HG02763 (cell line): Measurements from ENCODE around the gene ERLEC1.
"Not testable (repeated sequence)": the region's sequence is repeated elsewhere in the genome, so short reads cannot be mapped to it uniquely, and the experiment has no call there.

Experiments used
- ATAC-seq: cut with Tn5 transposase; IDR thresholded peaks from one replicate; pipeline ENCODE4 v1.9.1; 2021; ENCODE audit warnings: mild to moderate bottlenecking, moderate library complexity; ENCODE audit not compliant: unreplicated experiment

The ERLEC1 gene

DNA sequence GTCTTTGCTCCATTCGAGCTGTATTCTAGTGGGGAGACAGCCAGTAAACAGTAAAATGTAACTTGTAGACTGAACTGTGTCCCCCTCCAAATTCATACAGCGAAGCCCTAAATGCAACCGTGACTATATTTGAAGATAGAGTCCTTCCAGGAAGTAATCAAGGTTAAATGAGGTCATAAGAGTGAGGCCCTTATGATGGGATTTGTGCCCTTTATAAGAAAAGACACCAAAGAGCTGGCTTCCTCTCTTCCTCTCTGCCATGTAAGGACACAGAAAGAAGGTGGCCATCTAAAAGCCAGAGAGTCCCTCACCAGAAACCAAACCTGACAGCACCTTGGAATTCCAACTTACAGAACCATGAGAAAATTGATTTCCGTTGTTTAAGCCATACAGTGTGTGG, 41.5 kb downstream of the ERLEC1 start:
- ATAC-seq, result no peak

DNA sequence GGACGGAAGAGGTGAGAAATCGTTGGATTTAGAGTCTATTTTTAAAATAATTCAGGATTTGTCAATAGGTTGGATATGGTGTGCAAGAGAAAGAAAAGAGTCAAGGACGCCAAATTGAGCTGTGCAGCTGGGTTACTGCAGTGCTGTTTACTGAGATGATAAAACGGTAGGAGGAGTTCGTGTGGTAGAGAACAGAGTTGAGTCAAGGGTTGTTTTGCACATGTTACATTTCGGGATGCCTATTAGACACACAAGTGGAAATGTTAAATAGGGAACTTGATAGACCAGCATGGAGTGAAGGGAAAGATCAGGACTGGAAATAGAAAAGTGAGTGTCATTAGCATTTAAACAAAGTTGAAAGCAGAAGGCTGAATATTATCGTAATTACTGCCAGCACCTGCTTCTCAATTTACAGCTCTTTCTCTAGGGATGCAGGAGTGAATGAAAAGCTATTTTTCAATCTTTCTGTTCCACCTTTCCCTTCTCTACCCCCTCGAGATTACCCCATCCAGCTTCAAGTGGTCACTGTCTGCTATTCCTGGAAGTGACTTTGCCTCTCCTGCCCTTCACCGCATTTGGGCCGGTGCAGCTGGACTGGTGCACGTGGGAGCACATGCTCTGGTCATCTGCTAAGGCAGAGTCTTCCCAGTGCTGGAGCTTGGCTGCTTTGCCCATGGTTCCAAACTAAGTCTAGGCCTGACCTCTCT, 42.6 kb downstream of the ERLEC1 start:
- no peak for ATAC-seq

DNA sequence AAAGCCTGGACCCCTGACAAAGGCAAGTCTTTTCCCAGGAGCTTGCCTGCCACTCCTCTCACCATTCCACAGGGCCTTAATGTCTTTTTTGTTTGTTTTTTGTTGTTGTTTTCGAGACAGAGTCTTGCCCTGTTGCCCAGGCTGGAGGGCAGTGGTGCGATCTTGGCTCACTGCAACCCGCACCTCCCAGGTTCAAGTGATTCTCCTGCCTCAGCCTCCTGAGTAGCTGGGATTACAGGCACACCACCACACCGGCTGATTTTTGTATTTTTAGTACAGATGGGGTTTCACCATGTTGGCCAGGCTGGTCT, 43.1 kb downstream of the ERLEC1 start:
- ATAC-seq, result not testable (repeated sequence)

DNA sequence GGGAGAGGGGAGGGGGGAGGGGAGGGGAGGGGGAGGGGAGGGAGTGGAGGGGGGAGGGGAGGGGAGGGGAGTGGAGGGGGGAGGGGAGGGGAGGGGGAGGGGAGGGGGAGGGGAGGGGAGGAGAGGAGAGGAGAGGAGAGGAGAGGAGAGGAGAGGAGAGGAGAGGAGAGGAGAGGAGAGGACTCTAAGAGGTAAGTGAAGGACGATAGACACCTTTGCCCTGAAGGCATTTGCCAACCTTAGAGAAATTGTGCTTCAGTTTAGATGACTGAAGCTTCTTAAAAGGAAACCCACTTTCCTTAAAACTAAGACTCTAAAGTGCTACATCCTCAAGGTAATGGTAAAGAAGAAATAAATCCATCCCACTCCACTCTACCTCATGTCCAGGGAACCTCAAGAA, 53.7 kb downstream of the ERLEC1 start:
- no peak for ATAC-seq

DNA sequence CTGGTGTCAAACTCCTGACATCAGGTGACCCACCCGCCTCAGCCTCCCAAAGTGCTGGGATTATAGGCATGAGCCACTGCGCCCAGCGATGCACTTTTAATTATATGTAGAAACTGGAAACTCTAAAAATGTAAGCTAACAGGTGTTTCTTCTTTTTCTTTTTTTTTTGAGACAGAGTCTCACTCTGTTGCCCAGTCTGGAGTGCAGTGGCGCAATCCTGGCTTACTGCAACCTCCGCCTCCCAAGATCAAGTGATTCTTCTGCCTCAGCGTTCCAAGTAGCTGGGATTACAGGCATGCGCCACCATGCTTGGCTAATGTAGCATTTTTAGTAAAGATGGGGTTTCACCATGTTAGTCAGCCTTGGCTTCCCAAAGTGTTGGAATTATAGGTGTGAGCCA, 54.8 kb downstream of the ERLEC1 start:
- not testable (repeated sequence) for ATAC-seq

DNA sequence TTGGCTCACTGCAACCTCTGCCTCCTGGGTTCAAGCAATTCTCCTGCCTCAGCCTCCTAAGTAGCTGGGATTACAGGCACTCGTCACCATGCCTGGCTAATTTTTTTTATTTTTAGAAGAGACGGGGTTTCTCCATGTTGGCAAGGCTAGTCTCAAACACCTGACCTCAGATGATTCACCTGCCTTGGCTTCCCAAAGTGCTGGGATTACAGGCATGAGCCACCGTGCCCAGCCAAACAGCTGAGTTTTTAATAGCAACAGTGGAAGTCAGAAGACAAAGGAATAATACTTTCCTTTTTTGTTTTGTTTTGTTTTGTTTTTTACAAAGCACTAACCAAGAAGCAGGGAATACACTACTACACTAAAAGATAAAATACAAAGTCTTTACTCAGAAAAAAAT, 56.0 kb downstream of the ERLEC1 start:
- ATAC-seq, result no peak

DNA sequence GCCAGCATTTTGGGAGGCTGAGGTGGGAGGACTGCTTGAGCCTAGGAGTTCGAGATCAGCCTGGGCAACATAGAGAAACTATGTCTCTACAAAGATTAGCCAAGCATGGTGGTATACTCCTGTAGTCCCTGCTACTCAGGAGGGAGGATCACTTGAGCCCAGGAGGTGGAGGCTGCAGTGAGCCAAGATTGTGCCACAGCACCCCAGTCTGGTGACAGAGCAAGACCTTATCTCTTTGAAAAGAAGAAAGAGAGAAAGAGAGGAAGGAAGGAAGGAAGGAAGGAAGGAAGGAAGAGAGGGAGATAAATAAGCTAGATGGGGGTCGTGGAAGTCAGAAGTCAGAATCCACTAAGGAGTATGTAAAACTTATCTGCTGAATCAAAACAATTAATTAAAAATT, 56.8 kb downstream of the ERLEC1 start:
- no peak for ATAC-seq

DNA sequence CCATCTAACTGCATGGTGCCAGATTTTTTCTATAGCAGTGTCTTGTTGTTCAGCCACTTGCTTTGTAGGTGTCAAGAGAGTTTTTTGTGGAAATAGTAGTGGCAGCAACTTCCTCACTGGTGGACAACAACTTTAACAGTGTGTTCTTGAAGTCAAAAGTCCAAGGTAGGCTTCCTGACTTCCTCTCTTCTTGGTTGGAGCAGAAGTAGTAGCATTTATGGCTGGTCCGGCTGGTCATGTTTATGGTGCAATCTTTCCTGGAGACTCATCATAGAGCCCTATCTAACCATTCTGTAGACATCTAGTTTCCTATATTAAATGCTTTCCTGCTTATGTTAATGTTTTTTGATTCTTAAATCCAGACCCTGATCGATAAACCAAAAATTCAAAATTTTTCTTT, 61.2 kb downstream of the ERLEC1 start:
- ATAC-seq, result no peak

DNA sequence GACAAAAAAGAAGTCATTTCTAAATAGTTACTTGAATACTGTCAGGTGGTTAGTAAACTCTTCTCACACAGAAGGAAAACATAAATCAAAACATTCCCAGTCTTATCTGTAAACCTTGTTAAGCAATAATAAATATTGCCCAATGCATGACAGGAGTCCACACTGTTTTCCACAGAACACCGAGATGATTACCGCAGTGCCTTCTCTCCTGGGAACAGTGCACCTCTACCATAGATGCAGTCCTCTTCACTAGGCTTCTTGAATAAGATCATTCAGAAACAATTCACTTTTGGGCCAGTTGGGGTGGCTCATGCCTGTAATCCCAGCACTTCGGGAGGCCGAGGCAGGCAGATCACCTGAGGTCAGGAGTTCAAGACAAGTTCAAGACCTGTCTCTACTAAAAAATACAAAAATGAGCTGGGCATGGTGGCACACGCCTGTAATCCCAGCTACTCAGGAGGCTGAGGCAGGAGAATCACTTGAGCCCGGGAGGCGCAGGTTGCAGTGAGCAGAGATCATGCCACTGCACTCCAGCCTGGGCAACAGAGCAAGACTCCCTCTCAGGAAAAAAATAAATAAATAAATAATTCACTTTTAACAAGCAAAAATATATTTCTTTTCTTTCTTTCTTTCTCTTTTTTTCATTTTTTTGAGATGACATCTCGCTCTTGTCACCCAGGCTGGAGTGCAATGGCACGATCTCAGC, 64.4 kb downstream of the ERLEC1 start:
- ATAC-seq, result not testable (repeated sequence)

DNA sequence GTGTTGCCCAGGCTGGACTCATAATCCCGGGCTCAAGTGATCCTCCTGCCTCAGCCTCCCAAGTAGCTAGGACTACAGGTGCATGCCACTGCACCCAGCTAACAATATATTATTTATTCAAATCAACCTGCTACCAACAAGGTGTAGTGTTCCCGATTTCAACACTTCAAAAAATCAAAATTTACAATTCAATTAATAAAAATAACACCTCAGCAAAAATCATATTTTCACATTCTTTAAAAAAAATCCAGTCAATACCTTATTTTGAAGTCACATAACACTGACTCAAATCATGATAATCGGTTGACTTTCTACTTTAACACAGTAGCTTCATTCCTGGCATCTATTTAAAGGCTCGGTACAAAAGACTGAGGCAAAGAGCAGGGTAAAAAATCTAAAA, 65.7 kb downstream of the ERLEC1 start:
- no peak for ATAC-seq

DNA sequence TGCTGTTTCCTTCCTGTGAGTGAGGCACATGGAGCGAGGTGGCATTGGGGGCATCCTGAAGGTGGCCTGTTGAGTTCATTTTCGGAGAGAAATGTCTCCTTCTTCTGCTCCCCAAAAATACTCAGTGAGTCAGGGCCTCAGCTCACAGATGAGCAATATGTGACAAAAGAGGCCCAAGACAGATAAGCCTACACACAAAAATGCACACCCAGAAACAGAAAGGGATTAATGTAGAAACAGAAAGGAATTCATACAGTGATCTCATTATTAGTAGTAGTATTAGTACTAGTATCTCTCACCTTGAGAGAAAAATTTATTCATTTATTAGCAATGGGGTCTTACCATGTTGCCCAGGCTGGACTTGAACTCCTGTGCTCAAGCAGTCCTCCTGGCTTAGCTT, 67.8 kb downstream of the ERLEC1 start:
- no peak for ATAC-seq

DNA sequence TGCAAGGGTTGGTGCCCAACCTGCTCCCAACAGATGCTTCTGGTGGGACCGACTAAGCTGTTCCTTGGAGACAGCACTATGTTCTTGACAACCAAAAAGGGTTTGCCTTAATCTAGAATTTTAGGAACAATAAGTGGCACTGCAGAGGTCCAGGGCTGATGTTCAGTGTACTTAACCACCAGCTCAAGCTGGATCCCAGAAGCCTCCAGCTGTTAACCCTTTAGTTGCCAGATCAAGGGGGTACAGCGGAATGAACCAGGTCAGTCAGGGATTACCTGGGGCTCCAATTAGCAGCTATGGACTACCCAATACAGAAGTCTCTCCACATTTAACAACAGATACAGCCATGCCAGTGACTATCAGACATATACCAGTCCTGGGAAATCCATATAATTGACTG, 69.4 kb downstream of the ERLEC1 start:
- ATAC-seq, result no peak

DNA sequence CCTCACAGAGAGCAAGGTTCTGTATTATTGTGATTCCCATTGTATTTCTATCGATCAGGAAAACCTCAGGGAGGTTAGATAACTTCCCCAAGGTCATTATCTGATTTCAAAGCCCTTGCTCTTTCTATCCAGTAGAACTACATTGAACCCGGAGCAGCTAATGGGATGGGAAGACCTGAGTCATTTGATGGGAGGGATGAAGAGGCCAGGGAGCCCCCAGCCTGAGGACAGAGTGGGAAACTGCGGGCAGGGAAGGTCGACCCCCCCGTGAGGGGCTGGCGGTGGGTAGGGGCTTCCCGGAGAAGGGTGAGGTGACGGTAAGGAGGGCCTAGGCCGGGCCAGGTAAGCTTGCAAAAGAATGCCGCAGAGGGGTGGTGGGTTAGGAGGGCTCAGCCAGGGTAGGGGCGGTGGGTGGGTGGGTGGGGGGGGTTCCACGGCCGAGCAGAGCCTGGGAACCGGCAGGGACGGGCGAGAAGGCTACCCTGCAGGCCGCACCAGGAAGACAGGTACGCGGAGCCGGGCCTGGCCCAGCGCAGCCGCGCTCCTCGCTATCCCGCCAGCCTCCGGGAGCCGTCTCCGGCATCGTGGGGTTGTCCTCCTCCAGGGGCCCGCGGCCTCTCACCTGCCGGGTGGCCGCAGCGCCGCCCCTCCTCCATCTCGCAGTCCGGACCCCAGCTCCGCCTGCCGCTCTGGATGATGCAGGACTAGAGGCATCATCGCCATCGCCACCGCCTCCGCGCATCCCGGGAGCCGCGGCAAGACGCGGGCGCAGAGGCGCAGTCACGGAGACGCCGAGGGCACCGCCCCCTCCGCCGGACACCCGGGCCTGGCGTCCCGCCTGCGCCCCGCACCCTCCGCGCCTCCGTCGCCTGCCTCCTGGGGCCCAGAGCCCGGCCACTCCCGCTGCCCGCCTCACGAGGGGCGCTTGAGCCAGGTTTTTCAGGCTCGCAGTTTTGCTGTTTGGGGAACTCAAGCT, 72.7 kb downstream of the ERLEC1 start, which contains the start of gene GPR75:
GPR75 (minus strand) TSS at position 762 of the 976 bp plus-strand sequence. CDS start 5,211 bp downstream, outside the sequence.
- ATAC-seq, result no peak

DNA sequence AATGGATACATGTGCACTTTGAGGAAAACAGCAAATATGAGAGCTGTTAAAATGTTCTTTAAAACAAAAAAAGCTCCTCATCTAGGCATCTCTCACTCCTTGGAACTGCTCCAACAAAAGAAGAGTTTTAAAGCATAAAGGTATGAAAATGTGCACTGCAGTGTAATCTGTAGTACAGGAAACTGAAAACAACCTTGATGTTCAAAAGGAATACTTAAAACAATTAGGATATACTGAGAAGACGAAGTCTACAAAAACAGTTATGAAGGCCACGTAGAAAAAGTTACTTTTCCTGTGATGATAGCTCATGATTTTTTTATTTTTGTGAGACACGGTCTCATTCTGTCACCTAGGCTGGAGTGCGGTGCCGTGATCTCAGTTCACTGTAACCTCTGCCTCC, 75.0 kb downstream of the ERLEC1 start:
- ATAC-seq, result no peak

DNA sequence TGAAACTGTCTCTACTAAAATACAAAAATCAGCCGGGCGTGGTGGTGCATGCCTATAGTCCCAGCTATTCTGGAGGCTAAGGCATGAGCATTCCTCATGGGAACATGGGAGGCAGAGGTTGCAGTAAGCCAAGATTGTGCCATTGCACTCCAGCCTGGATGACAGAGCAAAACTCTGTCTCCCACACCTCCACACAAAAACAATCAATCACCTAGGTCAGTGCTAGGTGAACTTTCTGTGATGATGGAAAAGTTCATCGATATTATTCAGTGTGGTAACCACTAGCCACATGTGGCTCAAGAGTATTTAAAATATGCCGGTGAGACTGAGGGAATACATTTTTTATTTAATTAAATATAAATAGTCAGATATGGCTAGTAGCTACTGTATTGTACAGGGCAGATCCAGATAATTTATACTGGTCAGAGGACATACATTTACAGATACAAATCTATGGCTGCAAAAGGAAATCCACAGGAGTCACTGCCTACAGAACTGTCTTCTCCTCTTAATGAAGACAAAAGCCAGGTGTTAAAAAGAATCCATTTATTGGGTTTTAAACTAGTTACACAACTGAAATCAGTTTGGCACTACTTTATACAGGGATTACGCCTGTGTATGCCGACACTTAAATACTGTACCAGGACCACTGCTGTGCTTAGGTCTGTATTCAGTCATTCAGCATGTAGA, 76.8 kb downstream of the ERLEC1 start:
- no peak for ATAC-seq

DNA sequence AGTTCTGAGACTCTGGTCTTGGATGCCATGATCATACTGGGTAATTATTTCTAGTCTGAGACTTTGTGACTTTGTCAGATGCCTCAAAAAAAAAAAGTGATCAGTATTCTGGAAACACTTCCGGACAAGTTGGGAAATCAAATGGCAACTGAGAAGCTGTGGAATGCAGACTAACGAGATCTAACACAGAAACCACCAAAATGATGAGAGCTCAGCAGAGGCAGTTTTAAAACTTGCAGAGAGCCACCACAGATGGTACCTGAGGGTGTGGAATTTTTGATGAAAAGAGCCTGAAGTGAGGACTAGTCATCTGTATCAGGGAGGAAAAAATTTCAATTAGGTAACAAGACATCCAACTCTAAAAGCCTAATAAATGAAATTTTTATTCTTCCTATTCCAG, 78.4 kb downstream of the ERLEC1 start:
- no peak for ATAC-seq

DNA sequence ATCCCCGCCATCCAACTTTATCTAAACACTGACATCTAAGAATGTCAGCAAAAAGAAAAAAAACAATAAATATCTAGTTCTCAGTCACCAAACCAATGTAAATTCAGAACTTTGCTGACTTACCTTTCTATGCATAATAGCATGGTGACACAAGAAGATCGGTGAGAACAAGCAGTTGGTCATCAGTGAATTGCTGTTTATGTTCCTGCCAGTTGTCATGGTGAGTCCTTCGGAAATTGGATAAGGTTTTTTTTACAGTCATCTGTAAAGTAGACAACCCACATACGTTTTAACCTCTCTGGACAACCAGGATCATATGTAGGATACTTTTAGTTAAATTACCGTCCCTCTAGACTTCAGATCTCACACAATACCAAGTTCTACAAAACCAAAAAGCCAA, 79.1 kb downstream of the ERLEC1 start:
- no peak for ATAC-seq

DNA sequence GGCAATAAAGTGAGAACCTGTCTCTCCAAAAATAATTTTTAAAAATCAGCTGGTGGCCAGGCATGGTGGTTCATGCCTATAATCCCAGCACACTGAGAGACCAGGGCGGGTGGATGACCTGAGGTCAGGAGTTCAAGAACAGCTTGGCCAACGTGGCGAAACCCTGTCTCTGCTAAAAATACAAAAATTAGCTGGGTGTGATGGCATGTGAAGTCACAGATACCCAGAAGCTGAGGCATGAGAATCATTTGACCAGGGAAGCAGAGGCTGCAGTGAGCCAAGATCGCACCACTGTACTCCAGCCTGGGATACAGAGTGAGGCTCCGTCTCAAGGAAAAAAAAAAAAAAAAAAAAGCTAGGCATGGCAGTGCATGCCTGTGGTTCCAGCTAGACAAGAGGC, 80.3 kb downstream of the ERLEC1 start:
- no peak for ATAC-seq

DNA sequence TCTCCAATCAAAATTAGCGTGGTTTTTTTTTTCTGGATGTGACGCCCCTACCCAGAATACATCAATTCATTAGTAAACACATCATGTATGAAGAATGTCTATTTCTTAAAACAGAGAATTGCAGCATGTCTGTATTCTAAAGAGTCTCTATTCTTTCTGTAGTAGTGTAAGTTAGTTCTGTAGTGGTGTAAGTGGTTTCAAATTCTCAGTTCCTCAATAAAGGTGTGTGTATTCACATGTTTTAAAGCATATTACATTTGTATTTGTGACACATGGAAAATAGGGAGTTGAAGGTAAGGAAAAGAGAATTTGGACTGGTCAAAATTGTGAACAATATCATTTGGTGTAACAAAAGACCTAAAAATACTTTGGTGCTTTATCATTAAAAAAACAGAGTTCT, 80.9 kb downstream of the ERLEC1 start:
- ATAC-seq, result no peak
